Right ventricle myocardium superior (tissue), 1 donor: ENCODE measurements around the gene HAPSTR1. TPM values are rescaled to one million over a fixed set of nuclear protein-coding genes. Genes with fewer than 3 reads are reported as not detected.

Source experiments
- ATAC-seq: fragments of 200-7000 bp; cut with Tn5 transposase; one replicate; pipeline ENCODE4 v1.9.1; 2020; ENCODE audit warnings: mild to moderate bottlenecking; ENCODE audit not compliant: poor library complexity
- DNase-seq: peaks from one replicate; pipeline ENCODE4 v3.0.0-alpha.2; 2020
- intact Hi-C: fragments of 100-400 bp; cut with DNase I; formaldehyde crosslinking; loops from one replicate; pipeline ENCODE4 v1.11.2; 2022
- total RNA-seq: library from RNA; stranded (reverse); fragmentation: NEBNext Ultra II Directional; extraction: Animal tissue kit (Norgen Biotek cat#: 25700); gene quantifications from one replicate; pipeline ENCODE4 v1.2.1, GENCODE V29; 2021
- donor health status: DM: no; HTN: yes; CAD: no; lungs with severe emphysema.

The HAPSTR1 gene
- total RNA-seq, 1 donor from 2014 or later, result 51.7 TPM

DNA sequence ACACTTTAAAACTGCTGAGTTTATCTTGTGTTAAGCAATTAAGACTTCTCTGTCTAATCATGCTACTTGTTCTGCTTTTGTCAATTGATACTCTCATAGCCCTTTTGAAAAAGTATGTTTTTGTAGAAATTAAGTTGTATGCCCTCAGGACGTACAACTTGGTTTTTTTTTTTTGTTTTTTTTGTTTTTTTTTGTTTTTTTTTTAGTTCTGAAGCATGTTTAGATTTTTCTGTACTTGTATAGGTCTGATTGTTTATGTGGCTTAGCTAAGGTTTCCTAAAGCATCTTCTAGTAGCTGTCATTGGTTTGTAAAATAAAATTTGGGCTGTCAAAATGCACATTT lies 21.4 kb downstream of the HAPSTR1 start:
- DNase-seq (no peak), ATAC-seq (no peak)
- intact Hi-C loops, result no loop called here

DNA sequence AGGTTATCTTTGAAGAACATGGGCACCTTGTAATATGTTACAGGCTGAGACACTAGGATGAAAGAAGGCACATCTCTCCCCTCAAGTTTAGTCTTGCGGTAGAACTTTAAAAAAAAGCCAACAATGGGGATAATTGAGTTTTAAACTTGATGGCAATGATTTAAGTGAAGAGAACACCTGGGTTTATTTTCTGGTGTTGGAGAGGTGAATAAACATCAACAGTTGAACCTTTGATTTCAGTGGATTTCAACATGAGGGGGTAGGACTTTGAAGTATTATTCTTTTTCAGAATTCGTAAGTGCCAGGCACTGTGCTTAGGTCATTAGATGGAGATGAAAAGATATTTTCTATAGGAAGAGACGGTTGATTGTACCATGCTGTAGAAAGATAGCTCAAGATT lies 22.3 kb downstream of the HAPSTR1 start:
- ATAC-seq, result no peak
- intact Hi-C loops, result no loop called here
- DNase-seq, result no peak

DNA sequence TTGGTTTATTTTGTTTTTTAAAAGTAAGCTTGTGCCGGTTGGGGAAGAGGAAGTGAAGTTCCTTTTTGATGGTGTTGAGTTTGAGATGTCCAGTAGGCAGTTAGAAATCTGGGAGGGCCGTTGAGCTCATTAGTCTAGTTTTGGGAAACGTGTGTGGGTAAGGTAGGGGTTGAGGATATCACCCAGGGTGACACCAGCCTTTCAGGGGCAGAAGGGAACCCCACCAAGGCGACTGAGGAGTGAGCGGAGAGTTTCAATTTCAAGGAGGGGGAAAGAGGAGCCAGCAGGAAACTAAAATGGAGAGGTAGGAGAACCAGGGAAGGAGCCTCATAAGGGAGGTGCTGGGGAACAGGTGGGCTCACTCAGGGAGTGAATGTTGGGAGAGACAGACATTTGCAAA lies 22.7 kb downstream of the HAPSTR1 start:
- ATAC-seq (no peak), DNase-seq (no peak)
- intact Hi-C loops, result no loop called here

DNA sequence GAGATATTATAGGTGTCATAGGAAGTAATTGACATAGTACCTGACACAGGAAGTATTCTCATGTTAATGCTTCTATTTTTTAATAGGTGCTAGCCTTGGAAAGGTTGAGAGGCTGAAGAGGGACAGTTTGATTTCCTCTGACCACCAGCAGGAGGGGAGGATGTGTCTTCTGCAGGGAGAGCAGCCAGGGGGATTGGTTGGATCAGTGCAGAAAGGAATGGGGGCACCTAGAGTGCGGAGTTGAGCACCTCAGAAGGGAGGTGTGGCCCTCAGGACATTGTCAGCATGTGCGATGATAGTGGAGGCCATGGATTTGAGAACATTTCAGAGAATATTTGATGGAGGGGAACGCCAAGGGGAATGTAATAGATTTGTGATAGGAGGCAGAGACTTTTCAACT lies 23.4 kb downstream of the HAPSTR1 start:
- intact Hi-C loops, result no loop called here
- ATAC-seq (no peak), DNase-seq (no peak)

DNA sequence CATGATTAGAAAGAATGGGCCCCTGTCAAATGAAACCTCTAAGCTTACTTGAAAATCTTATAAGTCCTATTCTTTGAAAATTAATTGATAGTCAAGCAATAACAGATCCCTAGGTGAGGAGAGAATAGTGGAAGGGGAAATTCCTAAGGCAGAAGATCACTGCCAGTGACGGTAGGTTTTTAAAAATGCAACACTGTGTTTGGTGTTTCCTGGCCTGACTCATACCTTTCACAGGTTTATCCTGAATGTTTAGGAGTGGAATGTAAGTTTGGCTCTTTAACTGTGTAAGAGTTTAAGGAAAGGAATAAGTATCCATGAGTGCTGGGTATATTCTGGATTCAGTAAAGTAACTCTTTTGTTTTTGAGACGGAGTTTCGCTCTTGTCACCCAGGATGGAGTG lies 23.8 kb downstream of the HAPSTR1 start:
- no peak for DNase-seq
- ATAC-seq, result no peak
- intact Hi-C loops, result no loop called here

DNA sequence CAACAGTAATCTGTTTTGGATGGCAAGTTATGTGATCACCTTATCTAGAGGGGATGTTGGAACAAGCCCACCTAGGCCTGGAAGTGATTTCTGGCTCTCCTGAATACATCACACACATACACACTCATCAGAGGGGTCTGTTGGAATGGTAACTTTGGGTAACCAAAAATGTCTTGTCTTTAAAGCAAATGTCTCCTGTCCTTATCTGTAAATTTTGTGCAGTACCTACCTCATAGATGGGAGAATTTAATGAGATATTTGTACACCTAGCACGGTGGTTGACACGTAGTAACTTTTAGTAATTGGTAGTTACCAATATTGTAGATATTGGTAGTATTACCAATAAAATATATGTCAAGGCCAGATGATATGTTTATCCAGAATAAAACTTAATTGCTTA lies 24.7 kb downstream of the HAPSTR1 start:
- intact Hi-C loops, result no loop called here
- no peak for DNase-seq
- no peak for ATAC-seq

DNA sequence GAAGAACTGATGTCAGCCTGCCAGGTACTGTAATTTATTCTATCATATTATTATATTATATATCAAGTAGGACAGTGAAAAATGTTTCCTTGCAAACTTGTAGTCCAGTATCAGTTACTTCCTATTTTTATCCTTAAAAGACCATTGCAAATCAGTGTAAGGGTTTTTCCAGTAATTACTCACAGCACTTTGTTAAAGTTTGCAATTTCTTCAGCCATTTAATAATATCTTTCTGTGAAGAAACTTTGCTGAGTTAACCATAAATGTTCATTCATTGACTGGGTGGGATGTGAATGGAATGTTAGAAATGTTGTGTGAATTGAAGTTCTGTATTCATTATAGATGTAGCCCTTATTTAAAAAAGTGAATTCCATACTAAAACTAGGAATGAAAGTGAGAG lies 26.7 kb downstream of the HAPSTR1 start:
- no peak for DNase-seq
- intact Hi-C loops, result no loop called here
- ATAC-seq, result no peak

DNA sequence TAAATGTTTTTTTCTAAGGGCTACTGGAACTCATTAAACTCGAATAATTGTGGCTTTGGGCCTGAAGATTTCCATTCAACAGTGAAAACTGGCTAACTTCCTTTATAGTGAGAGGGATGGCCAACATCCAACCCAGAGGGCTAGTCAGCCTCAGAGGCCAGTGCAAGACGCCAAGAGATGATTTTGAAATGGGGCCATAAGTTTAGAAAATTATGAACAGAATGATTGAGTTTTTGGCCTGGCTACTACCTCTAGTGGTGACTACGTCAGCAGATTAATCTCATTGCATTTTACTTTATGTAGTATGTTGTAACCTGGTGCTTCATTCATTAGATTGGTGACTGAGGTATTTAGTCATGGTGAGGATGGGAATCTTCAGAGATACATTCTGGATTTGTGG lies 28.4 kb downstream of the HAPSTR1 start:
- ATAC-seq (peak; percentile 38), DNase-seq (no peak)
- intact Hi-C loops, result no loop called here

DNA sequence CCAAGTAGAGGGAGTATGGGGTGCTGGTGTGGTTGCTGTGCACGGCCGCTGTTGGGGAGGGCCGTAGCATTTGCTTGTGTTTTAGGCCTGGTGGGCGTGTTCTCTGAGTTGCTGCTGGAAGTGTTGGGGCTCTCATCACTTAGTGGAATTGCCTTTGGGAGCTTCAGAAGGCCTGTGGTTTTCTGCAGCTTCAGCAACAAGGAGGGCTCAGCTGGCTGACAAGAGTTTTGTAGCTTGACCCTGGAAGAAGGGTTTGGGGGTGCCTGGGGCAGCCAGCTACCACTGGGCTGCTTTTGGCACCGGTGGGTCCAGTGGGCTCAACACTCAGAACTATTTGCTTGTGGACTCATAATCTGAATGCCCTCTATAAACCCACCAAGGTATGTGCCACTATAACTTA lies 30.9 kb downstream of the HAPSTR1 start:
- DNase-seq (no peak), ATAC-seq (no peak)
- intact Hi-C loops, result no loop called here

DNA sequence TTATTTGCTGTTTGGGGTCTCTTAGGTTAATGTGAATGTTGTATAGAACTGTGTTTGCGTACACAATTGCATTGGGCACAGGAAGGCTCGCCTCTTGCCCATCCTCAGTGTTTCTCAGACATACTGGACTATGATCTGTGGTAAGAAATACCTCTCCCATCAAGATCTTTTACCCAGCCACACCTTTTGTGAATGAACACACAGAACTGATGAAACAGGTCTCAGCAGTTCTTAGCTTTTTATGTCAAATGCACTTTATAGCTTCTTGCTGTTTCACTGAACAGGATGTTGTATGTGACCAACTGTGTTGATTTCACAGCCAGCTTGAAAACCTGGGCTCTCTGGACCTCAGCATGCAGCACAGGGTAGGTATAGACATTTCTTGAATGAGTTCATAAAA lies 31.5 kb downstream of the HAPSTR1 start:
- DNase-seq (no peak), ATAC-seq (no peak)
- intact Hi-C loops, result no loop called here

DNA sequence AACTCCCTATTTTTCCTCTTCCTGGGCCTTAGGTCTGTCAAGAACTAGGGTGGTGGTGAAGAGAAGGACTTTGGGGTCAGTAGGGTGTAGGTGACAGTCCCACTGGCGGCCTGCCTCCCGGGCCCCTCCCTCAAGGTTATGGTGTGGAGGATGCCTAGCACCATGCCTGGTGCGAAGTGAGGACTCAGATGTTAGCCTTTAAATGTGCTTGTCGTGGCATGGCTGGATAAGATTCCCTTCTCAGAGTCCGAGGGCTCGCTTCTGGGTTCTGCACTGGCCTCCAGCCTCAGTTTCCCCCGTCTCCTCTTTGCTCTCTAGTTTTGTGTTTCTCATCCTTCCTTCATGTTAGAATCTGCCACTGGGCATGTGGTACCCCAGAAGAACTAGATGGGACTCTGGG lies 32.0 kb downstream of the HAPSTR1 start:
- no peak for ATAC-seq
- DNase-seq, result no peak
- intact Hi-C loops, result no loop called here

DNA sequence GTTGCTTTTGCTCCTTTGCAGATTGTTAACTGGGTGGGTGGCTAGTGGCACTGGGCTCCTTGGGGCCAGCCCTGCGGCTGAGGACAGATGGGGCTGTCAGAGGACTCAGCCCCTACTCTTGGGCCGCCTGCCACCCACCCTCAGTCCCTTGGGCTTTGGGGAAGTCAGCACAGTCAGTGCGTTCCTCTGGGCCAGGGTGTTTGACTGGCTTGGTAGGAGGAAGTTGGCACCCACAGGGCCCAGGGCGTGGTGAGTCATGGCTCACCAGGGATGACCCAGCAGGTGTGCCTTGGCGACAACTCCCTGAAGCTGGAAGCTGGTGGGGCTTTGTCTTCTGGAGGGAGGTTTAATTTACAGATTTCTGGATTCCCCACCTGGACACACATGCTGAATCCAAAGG lies 32.4 kb downstream of the HAPSTR1 start:
- peak; percentile 52 for ATAC-seq
- intact Hi-C loops, result no loop called here
- peak; percentile 79 for DNase-seq

DNA sequence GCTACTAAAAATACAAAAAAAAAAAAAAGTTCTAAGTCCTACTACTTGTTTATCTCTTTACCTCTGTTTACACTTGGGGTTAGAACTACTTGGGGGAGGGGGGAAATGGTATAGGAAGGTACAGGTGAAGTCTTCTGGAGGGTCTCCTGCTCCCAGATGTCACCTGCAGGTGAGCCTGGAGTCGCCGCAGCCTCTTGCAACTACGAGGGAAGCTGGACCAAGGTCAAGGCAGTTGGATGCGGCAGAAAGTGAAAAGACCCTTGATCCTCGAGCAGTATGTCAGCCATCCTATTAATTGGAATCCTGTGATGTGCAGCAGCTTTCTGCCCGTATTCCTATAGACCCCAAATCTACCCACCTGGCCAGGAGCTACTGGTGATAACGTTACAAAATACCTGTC lies 33.0 kb downstream of the HAPSTR1 start:
- DNase-seq (no peak), ATAC-seq (no peak)
- intact Hi-C loops, result no loop called here

DNA sequence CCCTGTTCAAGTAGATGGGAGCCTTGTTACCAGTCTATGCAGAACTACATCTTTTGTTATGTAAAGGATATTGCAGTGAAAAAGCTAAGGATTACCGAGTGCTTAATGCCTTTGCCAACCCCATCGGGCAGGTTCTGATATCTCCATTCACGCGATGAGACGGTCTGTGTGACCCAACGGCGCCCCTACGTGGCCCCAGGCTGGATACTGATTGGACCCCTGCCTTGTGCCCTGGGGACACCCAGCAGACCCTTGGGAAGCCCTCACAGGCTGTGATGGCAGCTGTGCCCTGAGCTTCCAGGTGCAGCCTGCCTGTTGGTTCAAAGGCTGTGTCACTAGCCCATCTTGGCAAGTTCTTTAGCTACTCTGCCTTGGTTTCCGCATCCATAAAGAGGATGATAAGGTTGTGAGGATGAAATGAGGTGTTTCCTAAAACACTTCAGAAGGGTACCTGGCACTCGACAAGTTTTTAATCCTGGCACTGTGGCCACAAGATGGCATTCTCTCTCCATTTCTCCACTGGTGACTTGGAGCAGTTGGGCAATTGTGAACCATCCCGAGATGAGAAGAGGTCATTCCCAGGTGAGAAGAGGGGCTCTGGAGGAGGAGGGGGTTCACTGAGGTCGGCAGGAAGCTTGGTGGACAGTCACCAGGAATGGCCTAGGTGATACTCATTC lies 33.6 kb downstream of the HAPSTR1 start:
- ATAC-seq (no peak), DNase-seq (no peak)
- intact Hi-C loops, result no loop called here

DNA sequence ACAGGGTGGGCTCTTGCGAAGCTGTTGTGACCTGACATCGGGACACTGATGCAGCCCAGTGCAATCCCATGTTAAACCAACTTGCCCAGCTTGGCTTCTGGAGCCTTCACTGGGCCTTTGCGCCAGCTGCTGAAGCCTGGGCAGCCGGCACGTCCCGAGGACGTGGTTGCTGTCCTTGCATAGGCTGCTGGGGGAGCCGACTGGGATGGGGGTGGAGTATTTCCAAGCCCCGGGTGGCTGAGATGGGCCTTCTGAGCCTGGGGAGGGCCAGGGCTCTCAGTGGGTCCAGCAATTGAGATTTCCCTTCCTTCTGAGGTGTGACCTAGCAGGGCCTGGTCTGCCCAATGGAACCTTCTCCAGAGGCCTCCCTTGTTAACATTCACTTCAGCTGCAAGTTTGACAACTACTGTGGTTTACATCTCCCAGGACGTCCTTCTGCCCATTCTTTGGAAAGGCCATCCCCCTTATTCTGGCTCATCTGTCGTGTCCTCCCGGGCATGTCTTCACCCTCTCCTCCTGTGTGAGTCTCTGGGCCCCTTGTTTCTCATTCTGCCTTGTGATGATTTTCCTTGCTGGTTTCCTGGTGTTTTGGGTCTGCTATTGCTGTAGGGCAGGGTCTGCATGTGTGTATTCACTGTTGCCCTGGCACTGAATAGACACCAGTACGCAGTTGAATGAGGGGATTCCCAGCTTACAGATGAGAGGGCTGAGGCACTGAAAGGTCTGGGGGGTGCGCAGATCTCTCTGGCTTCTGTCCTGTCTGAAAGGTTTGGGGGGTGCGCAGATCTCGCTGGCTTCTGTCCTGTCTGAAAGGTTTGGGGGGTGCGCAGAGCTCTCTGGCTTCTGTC lies 34.4 kb downstream of the HAPSTR1 start:
- intact Hi-C loops, result no loop called here
- ATAC-seq (no peak), DNase-seq (no peak)

DNA sequence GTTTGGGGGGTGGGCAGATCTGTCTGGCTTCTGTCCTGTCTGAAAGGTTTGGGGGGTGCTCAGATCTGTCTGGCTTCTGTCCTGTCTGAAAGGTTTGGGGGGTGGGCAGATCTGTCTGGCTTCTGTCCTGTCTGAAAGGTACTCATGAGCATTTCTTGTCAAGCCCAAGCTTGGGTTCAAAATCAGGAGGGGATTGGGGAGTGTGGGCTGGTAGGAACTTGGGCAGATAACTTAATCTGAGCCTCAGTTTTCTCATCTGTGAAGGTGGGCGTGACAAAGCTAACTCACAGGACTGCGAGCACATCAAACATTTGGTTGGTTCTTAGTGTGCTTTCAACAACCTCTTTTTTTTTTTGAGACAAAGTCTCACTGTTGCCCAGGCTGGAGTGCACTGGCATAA lies 35.2 kb downstream of the HAPSTR1 start:
- ATAC-seq (no peak), DNase-seq (no peak)
- intact Hi-C loops, result no loop called here

DNA sequence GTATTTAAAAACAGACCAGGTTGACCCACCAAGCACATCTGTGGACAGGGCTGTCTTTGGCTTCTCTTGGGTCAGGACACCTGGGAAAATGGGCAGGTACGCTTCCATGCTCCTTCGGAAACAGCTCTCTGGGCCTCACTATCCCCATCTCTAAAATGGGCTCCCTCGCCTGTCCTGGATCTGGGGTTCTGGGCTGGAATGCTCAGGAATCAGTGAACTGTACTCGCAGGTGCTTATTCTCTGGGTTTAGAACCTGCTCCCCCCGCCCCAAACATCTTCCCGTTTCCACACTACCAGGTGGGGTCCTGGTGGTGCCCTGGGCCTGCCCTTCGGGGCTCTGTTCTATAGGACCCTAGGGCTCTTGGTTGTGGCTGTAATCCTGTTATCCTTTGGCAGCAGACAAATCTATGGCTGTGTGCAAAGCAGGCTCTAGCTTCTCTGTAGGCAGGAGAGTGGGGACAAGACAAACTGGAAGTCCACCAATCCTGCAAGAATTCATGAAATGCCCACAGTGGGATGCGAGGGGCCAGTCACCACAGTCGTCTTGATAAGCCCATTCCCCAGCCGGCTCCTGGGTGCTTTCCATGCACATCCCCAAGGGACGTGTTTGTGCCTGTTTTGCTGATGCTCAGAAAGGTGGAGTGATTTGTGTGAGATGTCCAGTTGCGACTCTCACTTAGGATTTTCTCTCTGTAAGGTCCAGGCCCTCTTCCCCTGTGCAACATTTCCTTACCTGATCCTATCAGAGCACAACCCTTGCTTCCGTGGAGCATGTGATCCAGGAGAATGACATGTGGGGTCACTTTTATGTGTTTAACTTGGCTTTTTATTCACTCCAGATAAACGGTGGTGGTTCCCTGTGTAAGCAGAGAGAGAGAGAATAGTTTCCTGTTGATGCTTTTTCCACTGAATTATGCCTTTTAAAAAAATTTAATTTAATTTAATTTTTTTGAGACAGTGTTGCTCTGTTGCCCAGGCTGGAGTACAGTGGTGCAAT lies 37.2 kb downstream of the HAPSTR1 start:
- intact Hi-C loops, result no loop called here
- ATAC-seq (no peak), DNase-seq (no peak)

DNA sequence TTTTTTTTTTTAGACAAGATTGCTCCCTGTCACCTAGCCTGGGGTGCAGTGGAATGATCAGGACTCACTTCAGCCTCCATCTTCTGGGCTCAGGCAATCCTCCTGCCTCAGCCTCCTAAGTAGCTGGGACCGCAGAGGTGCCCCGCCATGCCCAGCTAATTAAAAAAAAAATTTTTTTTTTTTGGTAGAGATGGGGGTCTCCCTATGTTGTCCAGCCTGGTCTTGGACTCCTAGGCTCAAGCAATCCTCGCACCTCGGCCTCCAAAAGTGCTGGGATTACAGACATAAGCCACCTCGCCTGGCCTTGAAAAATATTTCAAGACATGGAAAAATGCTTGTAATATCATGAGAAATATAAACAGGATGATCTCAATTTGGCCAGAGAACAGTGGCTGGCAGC lies 42.9 kb downstream of the HAPSTR1 start:
- DNase-seq, result no peak
- no peak for ATAC-seq
- intact Hi-C loops, result no loop called here

DNA sequence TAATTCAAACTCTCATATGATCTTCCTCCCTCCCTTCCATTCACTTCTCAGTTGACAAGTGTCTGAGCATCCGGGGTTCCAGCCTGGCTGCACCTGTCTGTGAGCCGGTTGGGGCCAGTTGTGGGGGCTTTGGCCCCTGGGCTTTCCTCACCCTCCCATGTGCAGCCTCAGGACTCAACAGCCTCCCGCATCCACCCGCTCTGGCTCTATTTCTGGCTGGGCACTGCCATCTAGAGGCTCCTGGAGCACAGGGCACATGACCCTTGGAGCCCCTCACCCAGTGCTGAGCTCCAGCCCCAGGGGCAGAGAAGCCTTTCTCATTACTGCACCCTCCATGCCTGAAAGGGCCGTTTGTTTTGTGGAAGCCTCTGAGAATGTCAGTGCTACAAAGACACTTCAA lies 43.3 kb downstream of the HAPSTR1 start:
- DNase-seq (peak; percentile 66), ATAC-seq (peak; percentile 80)
- intact Hi-C loops, result no loop called here
